Heart right ventricle (tissue), 16 donors: Measurements from ENCODE around the gene NPIPB4. TPM values are rescaled to one million over a fixed set of nuclear protein-coding genes. Genes with fewer than 3 reads are reported as not detected.
"Not testable (repeated sequence)": the region's sequence is repeated elsewhere in the genome, so short reads cannot be mapped to it uniquely, and the experiment has no call there.

ENCODE experiments used
- ATAC-seq, 8 donors: fragments of 200-7000 bp; cut with Tn5 transposase; one replicate each; pipeline ENCODE4 v1.9.1; 2020; ENCODE audit warnings: mild to moderate bottlenecking in 8 of 8, moderate library complexity in 8 of 8, moderate number of reproducible peaks in 1 of 8
- DNase-seq, 2 donors: peaks; one replicate each; pipeline ENCODE4 v3.0.0-alpha.2; 2020
- H3K27ac ChIP-seq, 10 donors: fragments of 200-600 bp; sonication (generic) in 2 of 10; one replicate each; pipeline versions ENCODE4 v1.5.0 to v1.8.0; 2020 to 2022; ENCODE audit warnings: mild to moderate bottlenecking in 3 of 10
- H3K27me3 ChIP-seq, 7 donors: fragments of 200-600 bp; one replicate each; pipeline ENCODE4 v1.8.0; 2021 to 2022; ENCODE audit warnings: mild to moderate bottlenecking in 2 of 7
- H3K36me3 ChIP-seq, 9 donors: fragments of 200-600 bp; sonication (generic) in 1 of 9; one replicate each; pipeline versions ENCODE4 v1.5.0 to v1.8.0; 2020 to 2022; ENCODE audit warnings: mild to moderate bottlenecking in 2 of 9
- H3K4me1 ChIP-seq, 9 donors: fragments of 200-600 bp; sonication (generic) in 1 of 9; one replicate each; pipeline versions ENCODE4 v1.5.0 to v1.8.0; 2020 to 2022; ENCODE audit warnings: mild to moderate bottlenecking in 4 of 9
- H3K4me3 ChIP-seq, 10 donors: fragments of 200-600 bp; sonication (generic) in 2 of 10; one replicate each; pipeline versions ENCODE4 v1.5.0 to v1.8.0; 2020 to 2022; ENCODE audit warnings: mild to moderate bottlenecking in 7 of 10, moderate library complexity in 2 of 10
- H3K9me3 ChIP-seq, 11 donors: fragments of 200-600 bp in 10 of 11; sonication (generic) in 2 of 11; one replicate each; pipeline versions ENCODE4 v1.5.0 to v1.8.0; 2013 to 2022; ENCODE audit warnings: mild to moderate bottlenecking in 2 of 11, control low read depth in 1 of 11, moderate library complexity in 1 of 11
- WGBS, 2 donors: extraction: QIAGEN DNeasy Blood & Tissue Kit; methylation state at CpG; one replicate each; pipeline ENCODE4 v1.1.7; 2013; ENCODE audit warnings: inconsistent platforms in 1 of 2; 5-methylcytosine and 5-hydroxymethylcytosine counted together
- intact Hi-C, 10 donors: fragments of 100-400 bp; cut with DNase I; formaldehyde crosslinking; loops; one replicate each; pipeline versions ENCODE4 v1.11.1 to v1.14.2; 2022
- long read RNA-seq, 3 donors: library from polyadenylated mRNA; unstranded; transcript quantifications; one replicate each; pipeline ENCODE4 v2.0.0, GENCODE V29; 2020 to 2021
- polyA plus RNA-seq, 2 donors: library from polyadenylated mRNA; stranded (reverse); fragments of 200-250 nt; gene quantifications; one replicate each; pipeline ENCODE4 v1.2.3, GENCODE V29; 2013
- total RNA-seq, 10 donors: library from RNA; stranded (reverse); fragmentation: NEBNext Ultra II Directional in 3 of 10; extraction: Animal tissue kit (Norgen Biotek cat#: 25700) in 3 of 10; gene quantifications; one replicate each; pipeline versions ENCODE4 v1.2.1 to v1.2.4, GENCODE V29; 2021 to 2023
- donor health status: Arrhythmogenic right ventricular cardiomyopathy.
- donor health status: ischemic (EF 13 %, LVEDD 7.1; RV severe dilation, severe dysfunction).
- donor health status: healthy with polysubstance abuse.
- donor health status: DM: no; HTN: yes; CAD: no.
- donor health status: DM: no; HTN: no; CAD: no.
- donor health status: ischemic (EF 25% LVEDD 6.9; RV normal size, moderate dysfunction).
- donor health status: ischemic (EF 25% LVEDD 5.7; RV mildly dilated, moderate dysfunction).
- donor health status: healthy.
- donor health status: DM: yes; HTN: yes; CAD: no.
- donor health status: Ischemic cardiomyopathy.
- donor health status: ischemic (EF 35%, LVEDD 5.7; RV mildly dilated, moderate dysfunction).
- donor health status: nonischemic (EF 11% LVEDD 7.7; RV severe dilation, severe dysfunction).
- donor health status: DM: yes; HTN: yes; CAD: no.
- donor health status: PGD.
- donor health status: ischemic (EF 29% LVEDD 5.4; RV normal size, mild dysfunction).
- donor health status: nonischemic (EF 23%, LVEDD 6.1; RV moderate dilation, normal function).

NPIPB4 gene
- 10 to 100 TPM; 26.1 to 43.8 (median 31.2) TPM for total RNA-seq
- polyA plus RNA-seq: 10 to 100 TPM in 1 of 2 donors, 1 to 10 TPM in 1; 6.9 to 29.0 TPM
- long read RNA-seq, donor 1, partial matches to known transcripts: 0 of 5 reads
- long read RNA-seq, donor 1, other reads (novel, unspliced or antisense): 5 of 5 reads
- long read RNA-seq, donor 2, partial matches to known transcripts: 0 of 5 reads
- long read RNA-seq, donor 2, other reads (novel, unspliced or antisense): 5 of 5 reads
- long read RNA-seq, donor 3, partial matches to known transcripts: 0 of 2 reads
- long read RNA-seq, donor 3, other reads (novel, unspliced or antisense): 2 of 2 reads

DNA sequence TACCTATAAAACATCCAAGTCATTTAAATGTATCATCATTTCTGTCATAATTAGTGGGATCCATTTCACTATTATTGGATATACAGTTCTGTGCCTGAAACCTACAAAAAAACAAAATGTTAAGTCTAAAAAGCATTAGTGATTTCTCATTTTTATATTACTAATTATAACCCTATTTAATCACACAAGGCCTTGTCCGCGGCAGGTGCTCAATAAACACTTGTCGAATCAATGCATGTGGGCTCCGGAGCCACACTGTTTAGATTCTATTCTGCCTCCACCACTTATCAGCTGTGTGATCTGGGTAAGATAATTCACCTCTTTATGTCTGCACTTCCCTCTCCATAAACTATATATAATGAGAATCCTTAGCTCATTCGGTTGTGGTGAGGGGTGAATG is at the start of gene NPIPB4:
NPIPB4 (minus strand) TSS at position 101 of the 400 bp plus-strand sequence. CDS start 378 bp downstream, outside the sequence.
- H3K9me3 ChIP-seq, ATAC-seq, H3K4me3 ChIP-seq, DNase-seq, H3K27me3 ChIP-seq, H3K27ac ChIP-seq, H3K36me3 ChIP-seq, intact Hi-C loops, H3K4me1 ChIP-seq: not testable (repeated sequence)
- no CpG with 5 or more reads among the region's 5 CpGs for WGBS, 2 donors

DNA sequence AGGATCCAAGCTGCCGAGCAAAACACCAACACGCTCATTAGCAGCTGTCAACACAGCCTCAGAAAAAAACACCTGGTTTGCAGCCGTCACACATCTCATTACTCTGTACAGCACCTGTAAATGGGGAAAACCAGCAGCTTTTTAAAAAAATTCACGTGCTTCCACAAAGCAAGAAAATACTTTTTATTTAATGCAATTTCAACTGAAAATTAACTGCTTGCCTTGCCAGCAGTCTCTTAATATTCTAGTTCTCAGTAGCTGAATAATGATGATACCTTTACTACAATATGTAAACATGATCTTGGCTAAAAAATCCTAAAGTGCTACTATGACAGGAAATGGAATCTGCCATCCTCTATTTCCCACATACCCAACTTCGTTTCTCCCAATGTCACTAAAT is 41.4 kb upstream of the NPIPB4 start:
- H3K9me3 ChIP-seq, intact Hi-C loops, H3K27me3 ChIP-seq, H3K27ac ChIP-seq, H3K4me1 ChIP-seq, ATAC-seq, H3K4me3 ChIP-seq, DNase-seq, H3K36me3 ChIP-seq: not testable (repeated sequence)
- WGBS, 2 donors: 74 to 86% methylated on average over 3 to 4 of the region's 5 CpGs

DNA sequence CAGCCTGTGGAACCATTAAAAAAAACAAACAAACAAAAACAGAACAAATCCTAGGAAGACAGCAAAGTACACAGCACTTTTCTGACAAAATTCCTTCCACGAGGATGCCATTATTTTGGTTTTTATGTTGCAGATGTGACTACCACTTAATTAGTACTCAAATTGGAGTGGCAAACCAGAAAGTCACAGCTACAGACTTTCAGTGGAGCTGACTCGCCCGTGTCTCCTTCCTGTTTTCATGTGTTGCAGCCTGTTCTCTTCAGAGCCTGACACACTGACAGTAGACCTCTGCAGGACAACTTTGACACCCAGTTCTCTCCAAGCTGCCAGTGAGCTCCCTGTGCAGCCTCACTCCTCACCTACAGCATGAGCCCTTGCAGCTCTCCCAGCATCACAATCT is 24.4 kb upstream of the NPIPB4 start:
- ATAC-seq, DNase-seq, H3K36me3 ChIP-seq, H3K9me3 ChIP-seq, H3K4me3 ChIP-seq, H3K4me1 ChIP-seq, H3K27ac ChIP-seq, intact Hi-C loops, H3K27me3 ChIP-seq: not testable (repeated sequence)
- 16 to 28% methylated on average over 3 of the region's 3 CpGs for WGBS, 2 donors

DNA sequence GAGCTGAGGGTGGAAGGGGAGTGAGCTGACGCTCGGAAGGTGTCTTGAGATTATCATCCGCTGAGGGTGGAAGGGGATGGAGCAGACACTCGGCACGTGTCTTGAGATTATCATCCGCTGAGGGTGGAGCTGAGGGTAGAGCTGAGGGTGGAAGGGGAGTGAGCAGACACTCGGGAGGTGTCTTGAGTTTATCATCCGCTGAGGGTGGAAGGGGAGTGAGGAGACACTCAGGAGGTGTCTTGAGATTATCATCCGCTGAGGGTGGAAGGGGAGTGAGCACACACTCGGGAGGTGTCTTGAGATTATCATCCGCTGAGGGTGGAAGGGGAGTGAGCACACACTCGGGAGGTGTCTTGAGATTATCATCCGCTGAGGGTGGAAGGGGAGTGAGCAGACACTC is 20.4 kb downstream of the NPIPB4 start:
- H3K27me3 ChIP-seq, H3K4me1 ChIP-seq, ATAC-seq, intact Hi-C loops, H3K36me3 ChIP-seq, H3K9me3 ChIP-seq, H3K27ac ChIP-seq, H3K4me3 ChIP-seq, DNase-seq: not testable (repeated sequence)
- WGBS, 2 donors: 36 to 51% methylated on average over 5 of the region's 13 CpGs

DNA sequence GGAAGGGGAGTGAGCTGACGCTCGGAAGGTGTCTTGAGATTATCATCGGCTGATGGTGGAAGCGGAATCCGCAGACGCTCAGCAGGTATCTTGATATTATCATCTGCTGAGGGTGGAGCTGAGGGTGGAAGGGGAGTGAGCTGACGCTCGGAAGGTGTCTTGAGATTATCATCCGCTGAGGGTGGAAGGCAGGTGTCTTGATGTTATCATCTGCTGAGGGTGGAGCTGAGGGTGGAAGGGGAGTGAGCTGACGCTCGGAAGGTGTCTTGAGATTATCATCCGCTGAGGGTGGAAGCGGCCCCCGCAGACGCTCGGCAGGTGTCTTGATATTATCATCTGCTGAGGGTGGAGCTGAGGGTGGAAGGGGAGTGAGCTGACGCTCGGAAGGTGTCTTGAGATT is 21.2 kb downstream of the NPIPB4 start:
- intact Hi-C loops, DNase-seq, H3K4me3 ChIP-seq, H3K9me3 ChIP-seq, H3K36me3 ChIP-seq, ATAC-seq, H3K27me3 ChIP-seq, H3K4me1 ChIP-seq, H3K27ac ChIP-seq: not testable (repeated sequence)
- 28 to 35% methylated on average over 5 to 6 of the region's 18 CpGs for WGBS, 2 donors

DNA sequence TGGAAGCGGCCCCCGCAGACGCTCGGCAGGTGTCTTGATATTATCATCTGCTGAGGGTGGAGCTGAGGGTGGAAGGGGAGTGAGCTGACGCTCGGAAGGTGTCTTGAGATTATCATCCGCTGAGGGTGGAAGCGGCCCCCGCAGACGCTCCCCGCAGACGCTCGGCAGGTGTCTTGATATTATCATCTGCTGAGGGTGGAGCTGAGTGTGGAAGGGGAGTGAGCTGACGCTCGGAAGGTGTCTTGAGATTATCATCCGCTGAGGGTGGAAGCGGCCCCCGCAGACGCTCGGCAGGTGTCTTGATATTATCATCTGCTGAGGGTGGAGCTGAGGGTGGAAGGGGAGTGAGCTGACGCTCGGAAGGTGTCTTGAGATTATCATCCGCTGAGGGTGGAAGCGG is 21.8 kb downstream of the NPIPB4 start:
- intact Hi-C loops, DNase-seq, H3K27me3 ChIP-seq, H3K27ac ChIP-seq, H3K36me3 ChIP-seq, H3K9me3 ChIP-seq, H3K4me3 ChIP-seq, ATAC-seq, H3K4me1 ChIP-seq: not testable (repeated sequence)
- 11 to 19% methylated on average over 8 to 13 of the region's 24 CpGs for WGBS, 2 donors

DNA sequence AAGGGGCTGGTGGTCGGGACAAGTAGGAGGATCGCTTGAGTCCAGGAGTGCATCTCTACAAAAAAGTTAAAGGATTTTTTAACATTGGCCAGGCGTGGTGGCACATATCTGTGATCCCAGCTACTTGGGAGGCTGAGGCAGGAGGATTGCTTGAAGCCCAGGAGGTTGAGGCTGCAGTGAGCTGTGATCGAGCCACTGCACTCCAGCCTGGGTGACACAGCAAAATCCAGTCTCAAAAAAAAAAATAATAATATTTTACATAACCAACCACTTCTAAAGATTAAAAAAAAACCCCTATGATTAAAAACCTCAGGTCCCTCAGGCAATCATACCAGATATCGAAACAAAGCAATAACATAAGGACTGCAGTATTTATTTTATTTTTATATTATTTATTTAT is 23.3 kb downstream of the NPIPB4 start:
- 64 to 69% methylated on average over 2 of the region's 5 CpGs for WGBS, 2 donors
- H3K36me3 ChIP-seq, ATAC-seq, H3K4me3 ChIP-seq, H3K27me3 ChIP-seq, DNase-seq, intact Hi-C loops, H3K27ac ChIP-seq, H3K4me1 ChIP-seq, H3K9me3 ChIP-seq: not testable (repeated sequence)

DNA sequence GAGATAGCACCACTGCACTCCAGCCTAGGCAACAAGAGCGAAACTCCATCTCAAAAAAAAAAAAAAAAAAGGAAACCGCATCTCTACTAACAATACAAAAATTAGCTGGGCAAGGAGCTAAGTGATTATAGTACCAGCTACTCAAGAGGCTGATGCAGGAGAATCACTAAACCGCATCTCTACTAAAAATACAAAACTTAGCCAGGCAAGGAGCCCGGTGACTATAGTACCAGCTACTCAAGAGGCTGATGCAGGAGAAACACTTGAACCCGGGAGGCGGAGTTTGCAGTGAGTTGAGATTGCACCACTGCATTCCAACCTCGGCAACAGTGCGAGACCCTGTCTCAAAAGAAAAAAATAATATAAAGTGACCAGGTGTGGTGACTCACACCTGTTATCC is 27.6 kb downstream of the NPIPB4 start:
- intact Hi-C loops, ATAC-seq, H3K4me3 ChIP-seq, H3K27ac ChIP-seq, DNase-seq, H3K36me3 ChIP-seq, H3K9me3 ChIP-seq, H3K27me3 ChIP-seq: not testable (repeated sequence)
- 74 to 77% methylated on average over 7 of the region's 8 CpGs for WGBS, 2 donors
- H3K4me1 ChIP-seq: peaks cover 0 to 21% (median 4%) of the 10 kb centered on the region in 9 donors

DNA sequence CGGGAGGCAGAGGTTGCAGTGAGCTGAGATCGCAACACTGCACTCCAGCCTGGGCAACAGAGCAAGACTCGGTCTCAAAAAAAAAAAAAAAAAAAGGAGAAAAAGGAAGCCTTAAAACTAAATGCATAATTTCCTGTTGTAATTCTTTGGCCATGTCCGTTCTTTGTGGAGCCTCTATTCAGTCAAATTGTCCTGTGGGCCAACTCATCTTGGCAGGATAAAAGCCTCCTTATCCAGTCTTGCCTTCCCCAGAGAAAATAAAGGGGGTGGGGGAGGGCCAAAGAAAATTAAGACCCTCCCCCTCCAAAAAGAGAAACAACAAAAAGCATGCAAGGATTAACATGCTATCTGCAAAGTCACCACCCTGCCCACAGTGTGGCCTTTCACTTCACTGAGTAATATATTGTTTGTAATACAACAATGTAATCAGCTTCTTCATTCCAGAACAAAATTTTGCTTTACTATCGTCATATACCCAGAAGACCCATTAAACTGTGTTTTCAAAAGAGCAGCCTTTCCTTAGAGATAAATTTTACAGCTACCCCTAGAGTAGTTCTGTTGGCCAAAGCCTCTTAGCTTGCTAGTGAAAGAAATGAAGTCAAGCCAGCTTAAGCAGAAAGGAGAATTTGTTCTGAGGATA is 31.4 kb downstream of the NPIPB4 start:
- intact Hi-C loops, H3K4me3 ChIP-seq, H3K9me3 ChIP-seq, DNase-seq, H3K36me3 ChIP-seq, H3K27me3 ChIP-seq: not testable (repeated sequence)
- peaks cover 0 to 21% (median 4%) of the 10 kb centered on the region in 9 donors for H3K4me1 ChIP-seq
- H3K27ac ChIP-seq: peak overlapping the region in 8 of 10 donors; percentile 47 to 79 (median 65)
- peak; percentile 56 to 88 (median 74) for ATAC-seq
- 43 to 55% methylated on average over 5 of the region's 5 CpGs for WGBS, 2 donors

DNA sequence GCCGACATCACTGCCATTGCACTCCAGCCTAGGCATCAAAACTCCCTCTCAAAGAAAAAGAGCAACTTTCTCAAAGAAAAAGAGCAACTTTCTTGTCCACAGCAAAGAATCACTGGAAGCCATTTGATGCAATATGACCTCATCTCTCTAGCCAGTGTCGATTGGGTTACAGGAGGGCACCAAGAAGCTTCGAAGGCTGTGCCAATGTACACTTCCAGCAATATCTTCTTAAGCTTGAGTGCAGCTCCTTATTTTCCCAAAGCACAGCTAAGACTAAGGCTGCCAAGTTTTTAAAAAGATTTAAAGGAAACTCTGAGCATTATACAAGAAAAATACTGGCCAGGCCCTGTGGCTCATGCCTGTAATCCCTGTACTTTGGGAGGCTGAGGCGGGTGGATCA is 32.0 kb downstream of the NPIPB4 start:
- intact Hi-C loops, H3K9me3 ChIP-seq, H3K36me3 ChIP-seq, H3K27me3 ChIP-seq, DNase-seq, H3K4me3 ChIP-seq: not testable (repeated sequence)
- 59 to 62% methylated on average over 4 of the region's 4 CpGs for WGBS, 2 donors
- Histone ChIP-seq H3K4me1 (peaks cover 0 to 27% (median 4%) of the 10 kb centered on the region in 9 donors), H3K27ac (peak overlapping the region in 9 of 10 donors; percentile 28 to 79 (median 62))
- peak in 5 of 8 donors; percentile 20 to 60 (median 32) for ATAC-seq

DNA sequence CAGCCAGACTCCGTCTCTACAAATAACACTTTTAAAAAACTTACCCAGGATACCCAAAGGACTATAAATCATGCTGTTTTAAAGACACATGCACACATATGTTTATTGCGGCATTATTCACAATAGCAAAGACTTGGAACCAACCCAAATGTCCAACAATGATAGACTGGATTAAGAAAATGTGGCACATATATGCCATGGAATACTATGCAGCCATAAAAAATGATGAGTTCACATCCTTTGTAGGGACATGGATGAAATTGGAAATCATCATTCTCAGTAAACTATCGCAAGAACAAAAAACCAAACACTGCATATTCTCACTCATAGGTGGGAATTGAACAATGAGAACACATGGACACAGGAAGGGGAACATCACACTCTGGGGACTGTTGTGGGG is 34.3 kb downstream of the NPIPB4 start:
- ATAC-seq, intact Hi-C loops, H3K4me3 ChIP-seq: not testable (repeated sequence)

More for the DNA sequence above, 34.3 kb downstream of the NPIPB4 start:
- not testable (repeated sequence) for H3K36me3 ChIP-seq, DNase-seq, H3K9me3 ChIP-seq, H3K27me3 ChIP-seq, H3K27ac ChIP-seq
- peaks cover 0 to 34% (median 6%) of the 10 kb centered on the region in 9 donors for H3K4me1 ChIP-seq
- 87 to 98% methylated on average over 2 of the region's 3 CpGs for WGBS, 2 donors
